H1 (cell line): ENCODE data around the gene OPRD1. TPM values are rescaled to one million over a fixed set of nuclear protein-coding genes. Genes with fewer than 3 reads are reported as not detected.

Source experiments
- CBX5 ChIP-seq: fragments of 300-800, 300-1000 bp; sonication (generic); IDR thresholded peaks from 2 replicates; pipeline ENCODE4 v1.7.1; 2016; ENCODE audit warnings: antibody characterized with exemption, low read length, low read depth
- CHD7 ChIP-seq: fragments of 300-600 bp; sonication (generic); IDR thresholded peaks from 2 replicates; pipeline ENCODE4 v1.7.1; 2012; ENCODE audit warnings: low read length, moderate library complexity, mild to moderate bottlenecking, inconsistent platforms; ENCODE audit not compliant: insufficient replicate concordance
- PHF8 ChIP-seq: fragments of 200-600 bp; sonication (generic); conservative IDR thresholded peaks from 2 replicates; pipeline ENCODE4 v1.7.1; 2012; ENCODE audit warnings: low read depth, mild to moderate bottlenecking, inconsistent platforms, low read length, moderate library complexity
- POU5F1 ChIP-seq: IDR thresholded peaks from 2 replicates; pipeline ENCODE4 v1.6.1; 2011; ENCODE audit warnings: low read depth, mild to moderate bottlenecking, low read length, moderate library complexity
- SIN3A ChIP-seq, 2 experiments: IDR thresholded peaks in 1 of 2; conservative IDR thresholded peaks in 1 of 2; 2 replicates each; pipeline ENCODE4 v1.6.1; 2011 to 2012; ENCODE audit warnings: low read length in 2 of 2, improper control_type of control experiment in 1 of 2, low read depth in 1 of 2, mild to moderate bottlenecking in 1 of 2
- polyA plus RNA-seq, 7 experiments: library from polyadenylated mRNA; depleted of rRNA in 3 of 7; stranded (reverse) in 5 of 7; unstranded in 2 of 7; fragments of >200 nt in 5 of 7; fragments of 200-250 nt in 2 of 7; gene quantifications; 1 replicate in 5 of 7; 2 replicates in 1 of 7; 4 replicates in 1 of 7; pipeline versions ENCODE4 v1.2.1 to v1.2.3, GENCODE V29; 2011 to 2013; ENCODE audit warnings: missing spikeins in 2 of 7, mixed read lengths in 2 of 7
- total RNA-seq: library from RNA; stranded (reverse); fragmentation: NEBNext Ultra II Directional; extraction: Animal tissue kit (Norgen Biotek cat#: 25700); gene quantifications from 2 replicates; pipeline ENCODE4 v1.2.1, GENCODE V29; 2021

The OPRD1 gene
- total and polyA plus RNA-seq, 2 of the 8 experiments (the other 6 are each of a cell fraction or from before 2014, with no cell fraction given) = 2.6 to 3.7 TPM

DNA sequence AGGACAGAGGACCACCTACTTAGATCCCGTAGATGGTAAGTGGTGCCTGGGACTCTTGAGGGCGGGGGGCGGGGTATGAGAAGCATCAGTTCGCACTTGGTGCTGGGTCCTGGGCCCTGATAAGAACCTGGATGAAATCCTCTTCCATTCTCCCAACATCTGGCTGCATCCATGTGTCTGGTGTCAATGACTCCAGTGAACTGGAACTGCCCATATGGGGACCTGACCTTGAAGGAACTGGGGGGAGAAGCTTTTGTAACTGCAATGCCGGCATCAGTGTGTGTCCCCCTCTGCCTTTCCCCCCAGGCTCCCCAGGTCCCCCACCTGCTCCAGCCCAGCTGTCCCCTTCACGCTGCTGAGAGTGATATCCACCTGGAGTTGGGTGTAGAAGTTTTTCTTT lies 52.7 kb downstream of the OPRD1 start (continued):
- TF ChIP-seq CHD7 (no peak), SIN3A (conservative IDR thresholded peaks at IDR 0.05 in 1 of 2, IDR thresholded peaks at IDR 0.05 in 1 of 2; ENCODE audit: low read depth in 1 of 2, low read length in 2 of 2) (no peak), POU5F1 (no peak), CBX5 (no peak), PHF8 (no peak)
- TF ChIP-seq, all 59 proteins: peak for 0
